Upper lobe of left lung (tissue), 6 donors: Measurements from ENCODE around the gene BORCS8. TPM values are rescaled to one million over a fixed set of nuclear protein-coding genes. Genes with fewer than 3 reads are reported as not detected.

Experiments
- ATAC-seq, 2 donors: fragments of 200-7000 bp; cut with Tn5 transposase; one replicate each; pipeline ENCODE4 v1.9.1; 2022; ENCODE audit warnings: mild to moderate bottlenecking in 2 of 2, moderate library complexity in 2 of 2; ENCODE audit not compliant: low FRiP score in 2 of 2
- DNase-seq, 2 donors: peaks; one replicate each; pipeline ENCODE4 v3.0.0-alpha.2; 2019 to 2020
- H3K27ac ChIP-seq, 4 donors: fragments of 200-600 bp; sonication (generic); one replicate each; pipeline ENCODE4 v1.5.1; 2016 to 2019
- H3K27me3 ChIP-seq, 4 donors: fragments of 200-600 bp; sonication (generic); one replicate each; pipeline ENCODE4 v1.5.1; 2017 to 2019
- H3K36me3 ChIP-seq, 4 donors: fragments of 200-600 bp; sonication (generic); one replicate each; pipeline ENCODE4 v1.5.1; 2016 to 2019
- H3K4me1 ChIP-seq, 4 donors: fragments of 200-600 bp; sonication (generic); one replicate each; pipeline ENCODE4 v1.5.1; 2018 to 2019
- H3K4me3 ChIP-seq, 4 donors: fragments of 200-600 bp; sonication (generic); one replicate each; pipeline ENCODE4 v1.5.1; 2017 to 2019; ENCODE audit warnings: mild to moderate bottlenecking in 2 of 4, moderate library complexity in 1 of 4
- H3K9me3 ChIP-seq, 4 donors: fragments of 200-600 bp; sonication (generic); one replicate each; pipeline ENCODE4 v1.5.1; 2018 to 2019
- CTCF ChIP-seq, 6 experiments: fragments of 450-650 bp in 4 of 6; fragments of 200-600 bp in 2 of 6; sonication (generic) in 2 of 6; IDR thresholded peaks; one replicate each; pipeline ENCODE4 v1.5.1; 2016 to 2019; ENCODE audit warnings: antibody characterized with exemption in 6 of 6
- EP300 ChIP-seq, 4 donors: sonication (generic); formaldehyde crosslinking; IDR thresholded peaks; one replicate each; pipeline ENCODE4 v1.5.1; 2017; ENCODE audit warnings: antibody characterized with exemption in 4 of 4, control low read depth in 2 of 4
- POLR2A ChIP-seq, 4 donors: fragments of 450-650 bp; IDR thresholded peaks; one replicate each; pipeline ENCODE4 v1.5.1; 2016 to 2017; ENCODE audit warnings: antibody characterized with exemption in 4 of 4, mild to moderate bottlenecking in 2 of 4
- POLR2AphosphoS5 ChIP-seq, 2 donors: sonication (generic); formaldehyde crosslinking; IDR thresholded peaks; one replicate each; pipeline ENCODE4 v1.5.1; 2017; ENCODE audit warnings: antibody characterized with exemption in 2 of 2
- WGBS, 2 donors: methylation state at CpG; one replicate each; pipeline ENCODE4 v1.1.5; 2017 to 2018; 5-methylcytosine and 5-hydroxymethylcytosine counted together
- total RNA-seq, 6 donors: library from RNA; depleted of rRNA in 4 of 6; stranded (reverse); fragments of >200 nt in 4 of 6; gene quantifications; one replicate each; pipeline versions ENCODE4 v1.1.0 to v1.2.1, GENCODE V29; 2016 to 2021
- donor health status: DM: no; HTN: no; CAD: no; lungs with moderate emphysema.
- donor health status: DM: no; HTN: yes; CAD: no; lungs with severe emphysema.

The BORCS8 gene
- total RNA-seq, 6 donors from 2014 or later, result 10.1 to 55.5 (median 34.0) TPM

GRCh38 chr19:19147344-19147743 lies 44.6 kb downstream of the BORCS8 start:
- WGBS, 2 donors, result 96% methylated on average over 5 of the region's 5 CpGs
- Histone ChIP-seq H3K27me3 (no peaks in the 10 kb centered on the region), H3K36me3 (peaks cover 0 to 29% (median 22%) of the 10 kb centered on the region in 4 donors), H3K4me1 (peaks cover 0 to 9% (median 5%) of the 10 kb centered on the region in 4 donors), H3K27ac (no peak overlapping the region), H3K4me3 (no peak overlapping the region), H3K9me3 (no peaks in the 10 kb centered on the region)
- no peak for ATAC-seq
- DNase-seq, result no peak
- TF ChIP-seq POLR2A (IDR thresholded peaks at IDR 0.05) (no peak), CTCF (IDR thresholded peaks at IDR 0.05) (no peak)

GRCh38 chr19:19146865-19147264 lies 45.1 kb downstream of the BORCS8 start:
- DNase-seq, result peak in 1 of 2 donors; percentile 60
- Histone ChIP-seq H3K27me3 (no peaks in the 10 kb centered on the region), H3K9me3 (no peaks in the 10 kb centered on the region), H3K36me3 (peaks cover 0 to 29% (median 22%) of the 10 kb centered on the region in 4 donors), H3K4me3 (no peak overlapping the region), H3K4me1 (peaks cover 0 to 9% (median 5%) of the 10 kb centered on the region in 4 donors), H3K27ac (no peak overlapping the region)
- 92 to 100% methylated on average over 2 to 7 of the region's 7 CpGs for WGBS, 2 donors
- no peak for ATAC-seq
- TF ChIP-seq POLR2AphosphoS5 (IDR thresholded peaks at IDR 0.05), result no peak
- TF ChIP-seq EP300 (IDR thresholded peaks at IDR 0.05), result no peak
- TF ChIP-seq POLR2A (IDR thresholded peaks at IDR 0.05), result no peak
- TF ChIP-seq CTCF (IDR thresholded peaks at IDR 0.05), result no peak

GRCh38 chr19:19145684-19146608 lies 46.0 kb downstream of the BORCS8 start:
- DNase-seq (peak; percentile 78 to 96), ATAC-seq (peak; percentile 84 to 86)
- H3K27ac ChIP-seq, result no peak overlapping the region
- H3K4me3 ChIP-seq, result peak overlapping the region in 1 of 4 donors; percentile 13
- peaks cover 0 to 29% (median 22%) of the 10 kb centered on the region in 4 donors for H3K36me3 ChIP-seq
- no peaks in the 10 kb centered on the region for H3K9me3 ChIP-seq
- H3K4me1 ChIP-seq, result peaks cover 0 to 9% (median 5%) of the 10 kb centered on the region in 4 donors
- 41 to 42% methylated on average over 23 to 41 of the region's 47 CpGs for WGBS, 2 donors
- TF ChIP-seq EP300 (IDR thresholded peaks at IDR 0.05) (no peak), POLR2A (IDR thresholded peaks at IDR 0.05) (no peak), CTCF (IDR thresholded peaks at IDR 0.05) (peak; percentile 94 to 96 (median 94))
- no peaks in the 10 kb centered on the region for H3K27me3 ChIP-seq

- H3K27ac ChIP-seq, result no peak overlapping the region
- peak in 1 of 2 donors; percentile 64 for DNase-seq
These were observed 46.7 kb downstream of the BORCS8 start for GRCh38 chr19:19145281-19145680.

More at GRCh38 chr19:19145281-19145680, 46.7 kb downstream of the BORCS8 start:
- no peak for TF ChIP-seq POLR2AphosphoS5 (IDR thresholded peaks at IDR 0.05)
- no peak for TF ChIP-seq EP300 (IDR thresholded peaks at IDR 0.05)
- no peak for TF ChIP-seq CTCF (IDR thresholded peaks at IDR 0.05)
- TF ChIP-seq POLR2A (IDR thresholded peaks at IDR 0.05), result no peak
- Histone ChIP-seq H3K9me3 (no peaks in the 10 kb centered on the region), H3K27me3 (no peaks in the 10 kb centered on the region), H3K4me1 (peaks cover 0 to 9% (median 5%) of the 10 kb centered on the region in 4 donors), H3K4me3 (no peak overlapping the region), H3K36me3 (peaks cover 0 to 29% (median 22%) of the 10 kb centered on the region in 4 donors)
- peak in 1 of 2 donors; percentile 28 for ATAC-seq
- 94 to 96% methylated on average over 14 to 16 of the region's 17 CpGs for WGBS, 2 donors
